Activated naive CD8-positive, alpha-beta T cell treated with anti-CD3 and anti-CD28 coated beads for 36 hours (primary cell): ENCODE measurements around the gene SPATA1. TPM values are rescaled to one million over a fixed set of nuclear protein-coding genes. Genes with fewer than 3 reads are reported as not detected.
"Not testable (repeated sequence)": the region's sequence is repeated elsewhere in the genome, so short reads cannot be mapped to it uniquely, and the experiment has no call there.

Source experiments
- DNase-seq: peaks from one replicate; pipeline ENCODE4 v3.0.0; 2021
- H3K27ac Mint-ChIP-seq: one replicate; pipeline ENCODE4 v1.8.0; 2022; ENCODE audit warnings: mild to moderate bottlenecking, moderate library complexity, mixed read lengths
- H3K27me3 Mint-ChIP-seq: one replicate; pipeline ENCODE4 v1.8.0; 2022; ENCODE audit warnings: mild to moderate bottlenecking, mixed read lengths
- H3K36me3 Mint-ChIP-seq: one replicate; pipeline ENCODE4 v1.8.0; 2021; ENCODE audit warnings: mild to moderate bottlenecking, mixed read lengths
- H3K4me1 Mint-ChIP-seq: one replicate; pipeline ENCODE4 v1.8.0; 2021; ENCODE audit warnings: mixed read lengths
- H3K4me3 Mint-ChIP-seq: one replicate; pipeline ENCODE4 v1.8.0; 2022; ENCODE audit warnings: mild to moderate bottlenecking, moderate library complexity, mixed read lengths
- H3K9me3 Mint-ChIP-seq: one replicate; pipeline ENCODE4 v1.8.0; 2022; ENCODE audit warnings: mixed read lengths
- total RNA-seq, 2 experiments: library from RNA; stranded (reverse); gene quantifications; one replicate each; pipeline ENCODE4 v1.2.3, GENCODE V29; 2021

SPATA1 gene
- total RNA-seq, 2 experiments from 2014 or later: 1.0 to 1.5 TPM

DNA sequence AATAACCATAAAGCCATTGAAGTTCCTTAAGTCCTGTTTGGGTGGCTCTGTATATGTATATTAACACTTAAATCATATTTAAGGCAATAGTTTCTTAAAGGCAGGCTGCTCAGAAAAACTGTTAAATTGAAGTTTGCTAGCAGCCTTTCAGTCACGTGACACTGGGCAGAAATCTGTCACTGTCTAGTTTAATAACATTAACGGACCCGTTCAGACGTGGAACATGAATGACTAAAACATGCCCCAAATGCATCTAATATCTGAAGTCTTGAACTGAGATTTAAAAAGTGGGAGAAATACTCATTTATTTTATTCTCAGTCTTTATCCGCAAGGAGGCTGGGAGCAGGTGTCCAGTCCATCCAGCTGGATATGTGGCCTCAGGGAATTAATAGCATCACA lies 3.3 kb upstream of the SPATA1 start:
- no peak for DNase-seq
- Mint-ChIP-seq H3K27me3 (peaks cover 4% of the 10 kb centered on the region), H3K4me3 (no peak overlapping the region), H3K9me3 (no peaks in the 10 kb centered on the region), H3K36me3 (peaks cover 42% of the 10 kb centered on the region), H3K4me1 (peaks cover 49% of the 10 kb centered on the region), H3K27ac (no peak overlapping the region)

- Mint-ChIP-seq H3K27me3 (peaks cover 4% of the 10 kb centered on the region), H3K4me1 (peaks cover 40% of the 10 kb centered on the region), H3K36me3 (peaks cover 45% of the 10 kb centered on the region), H3K4me3 (peak overlapping the region; percentile 100), H3K27ac (peak overlapping the region; percentile 99), H3K9me3 (peaks cover 11% of the 10 kb centered on the region)
- DNase-seq: no peak
Observed at GRCh38 chr1:84504580-84505492, 1.4 kb upstream of the SPATA1 start.

DNA sequence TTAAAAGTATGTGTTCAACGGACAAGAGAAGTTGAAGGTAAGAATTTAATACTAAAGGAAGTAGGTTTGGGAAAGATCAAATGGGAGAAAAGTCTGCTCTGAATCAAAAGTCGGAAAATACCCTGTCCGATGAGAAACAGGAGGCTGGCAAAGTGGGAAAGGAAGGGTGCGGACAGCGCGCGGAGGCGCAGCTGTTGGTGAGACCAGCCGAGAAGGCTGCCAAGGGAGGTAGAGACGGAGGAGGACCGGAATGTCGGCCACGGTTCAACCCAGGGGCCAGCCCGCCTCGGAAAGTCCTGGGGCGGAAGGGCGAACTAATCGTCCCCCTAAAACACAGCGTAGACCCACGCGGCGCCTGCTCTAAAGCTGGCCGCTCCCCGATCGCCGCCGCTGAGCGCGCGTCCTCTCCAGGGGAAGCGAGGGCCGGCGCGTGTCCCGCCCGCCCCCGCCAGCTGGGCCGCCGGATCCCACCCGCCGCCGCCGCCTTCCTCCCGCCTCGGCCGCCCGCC lies 639 bp upstream of the SPATA1 start:
- Mint-ChIP-seq H3K27ac (peak overlapping the region; percentile 99), H3K36me3 (peaks cover 44% of the 10 kb centered on the region), H3K4me1 (peaks cover 38% of the 10 kb centered on the region), H3K4me3 (peak overlapping the region; percentile 100), H3K27me3 (peaks cover 4% of the 10 kb centered on the region), H3K9me3 (peaks cover 11% of the 10 kb centered on the region)
- DNase-seq: no peak

GRCh38 chr1:84506729-84507453 lies 705 bp downstream of the SPATA1 start:
- Mint-ChIP-seq H3K27me3 (peaks cover 4% of the 10 kb centered on the region), H3K27ac (peak overlapping the region; percentile 99)
- no peak for DNase-seq

GRCh38 chr1:84507887-84508286 lies 1.7 kb downstream of the SPATA1 start:
- H3K9me3 Mint-ChIP-seq: peaks cover 11% of the 10 kb centered on the region
- peaks cover 33% of the 10 kb centered on the region for H3K36me3 Mint-ChIP-seq
- DNase-seq, H3K4me3 Mint-ChIP-seq, H3K27ac Mint-ChIP-seq, H3K27me3 Mint-ChIP-seq: not testable (repeated sequence)
- peaks cover 24% of the 10 kb centered on the region for H3K4me1 Mint-ChIP-seq

More at GRCh38 chr1:84506729-84507453, 705 bp downstream of the SPATA1 start:
- H3K4me3 Mint-ChIP-seq: peak overlapping the region; percentile 97
- peaks cover 11% of the 10 kb centered on the region for H3K9me3 Mint-ChIP-seq
- H3K4me1 Mint-ChIP-seq: peaks cover 28% of the 10 kb centered on the region
- peaks cover 37% of the 10 kb centered on the region for H3K36me3 Mint-ChIP-seq

- Mint-ChIP-seq H3K4me1 (peaks cover 18% of the 10 kb centered on the region), H3K27ac (no peak overlapping the region), H3K4me3 (no peak overlapping the region), H3K9me3 (peaks cover 11% of the 10 kb centered on the region), H3K36me3 (peaks cover 29% of the 10 kb centered on the region), H3K27me3 (peaks cover 4% of the 10 kb centered on the region)
- DNase-seq: no peak
Observed at GRCh38 chr1:84508510-84508909, 2.3 kb downstream of the SPATA1 start.

DNA sequence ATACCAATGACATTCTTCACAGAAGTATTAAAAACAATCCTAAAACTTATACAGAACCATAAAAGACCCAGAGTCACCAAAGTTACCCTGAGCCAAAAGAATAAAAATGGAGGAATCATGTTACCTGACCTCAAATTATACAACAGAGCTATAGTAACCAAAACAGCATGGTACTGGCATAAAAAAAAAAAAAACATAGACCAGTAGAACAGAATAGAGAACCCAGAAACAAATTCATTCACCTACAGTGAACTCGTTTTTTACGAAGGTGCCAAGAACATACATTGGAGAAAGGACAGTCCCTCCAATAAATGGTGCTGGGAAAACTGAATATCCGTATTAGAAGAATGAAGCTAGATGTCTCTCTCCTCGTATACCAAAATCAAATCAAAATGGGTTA lies 2.8 kb downstream of the SPATA1 start:
- Mint-ChIP-seq H3K27me3 (peaks cover 4% of the 10 kb centered on the region), H3K4me1 (peaks cover 13% of the 10 kb centered on the region), H3K4me3 (no peak overlapping the region)

GRCh38 chr1:84510165-84510564 lies 4.0 kb downstream of the SPATA1 start:
- peaks cover 3% of the 10 kb centered on the region for H3K4me1 Mint-ChIP-seq
- no peak overlapping the region for H3K27ac Mint-ChIP-seq
- H3K36me3 Mint-ChIP-seq: peaks cover 20% of the 10 kb centered on the region
- peaks cover 11% of the 10 kb centered on the region for H3K9me3 Mint-ChIP-seq
- no peak overlapping the region for H3K4me3 Mint-ChIP-seq
- H3K27me3 Mint-ChIP-seq: peaks cover 4% of the 10 kb centered on the region
- no peak for DNase-seq

More for the DNA sequence above, 2.8 kb downstream of the SPATA1 start:
- Mint-ChIP-seq H3K9me3 (peaks cover 11% of the 10 kb centered on the region), H3K36me3 (peaks cover 29% of the 10 kb centered on the region), H3K27ac (no peak overlapping the region)
- DNase-seq: no peak

DNA sequence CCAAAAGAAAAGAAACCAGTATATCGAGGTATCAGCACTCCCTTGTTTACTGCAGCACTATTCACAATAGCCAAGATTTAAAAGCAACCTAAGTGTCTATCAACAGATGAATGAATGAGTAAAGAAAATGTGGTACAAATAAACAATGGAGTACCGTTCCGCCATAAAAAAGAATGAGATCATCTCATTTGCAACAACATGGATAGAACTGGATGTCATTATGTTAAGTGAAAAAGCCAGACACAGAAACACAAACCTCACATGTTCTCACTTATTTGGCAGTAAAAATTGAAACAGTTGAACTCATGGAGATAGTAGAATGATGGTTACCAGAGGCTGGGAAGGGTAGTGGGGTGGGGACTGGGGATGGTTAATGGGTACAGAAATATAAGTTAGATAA lies 4.5 kb downstream of the SPATA1 start:
- Mint-ChIP-seq H3K27ac (no peak overlapping the region), H3K4me3 (no peak overlapping the region), H3K36me3 (peaks cover 15% of the 10 kb centered on the region), H3K27me3 (no peaks in the 10 kb centered on the region), H3K4me1 (peaks cover 3% of the 10 kb centered on the region), H3K9me3 (peaks cover 11% of the 10 kb centered on the region)
- DNase-seq: no peak

GRCh38 chr1:84524590-84524989 lies 18.4 kb downstream of the SPATA1 start:
- Mint-ChIP-seq H3K36me3 (peaks cover 8% of the 10 kb centered on the region), H3K27me3 (no peaks in the 10 kb centered on the region), H3K4me3 (no peak overlapping the region), H3K9me3 (no peaks in the 10 kb centered on the region), H3K4me1 (no peaks in the 10 kb centered on the region), H3K27ac (no peak overlapping the region)
- DNase-seq: no peak

GRCh38 chr1:84525779-84526178 lies 19.6 kb downstream of the SPATA1 start:
- Mint-ChIP-seq H3K36me3 (peaks cover 9% of the 10 kb centered on the region), H3K9me3 (no peaks in the 10 kb centered on the region), H3K27ac (no peak overlapping the region), H3K4me1 (no peaks in the 10 kb centered on the region), H3K27me3 (no peaks in the 10 kb centered on the region), H3K4me3 (no peak overlapping the region)
- no peak for DNase-seq

DNA sequence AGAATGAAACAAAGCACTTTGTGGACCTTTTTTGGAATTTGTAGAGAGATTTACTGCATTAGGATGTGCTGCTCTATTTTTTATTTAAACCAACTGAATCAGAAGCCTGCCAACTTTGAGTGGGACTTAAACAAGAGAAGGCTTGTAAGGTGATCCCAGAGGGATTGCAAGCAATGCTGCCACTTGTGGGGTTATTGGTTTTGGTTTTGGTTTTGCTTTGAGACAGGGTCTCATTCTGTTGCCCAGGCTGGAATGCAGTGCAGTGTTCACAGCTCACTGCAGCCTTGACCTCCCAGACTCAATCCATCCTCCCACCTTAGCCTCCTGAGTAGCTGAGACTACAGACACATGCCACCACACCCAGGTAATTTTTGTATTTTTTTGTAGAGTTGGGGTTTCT lies 32.4 kb downstream of the SPATA1 start:
- Mint-ChIP-seq H3K9me3 (no peaks in the 10 kb centered on the region), H3K4me1 (peaks cover 23% of the 10 kb centered on the region), H3K36me3 (peaks cover 8% of the 10 kb centered on the region), H3K27me3 (no peaks in the 10 kb centered on the region), H3K27ac (no peak overlapping the region), H3K4me3 (no peak overlapping the region)
- DNase-seq: peak; percentile 6

- no peaks in the 10 kb centered on the region for H3K9me3 Mint-ChIP-seq
- H3K27me3 Mint-ChIP-seq: no peaks in the 10 kb centered on the region
- no peak overlapping the region for H3K4me3 Mint-ChIP-seq
- H3K27ac Mint-ChIP-seq: no peak overlapping the region
- H3K36me3 Mint-ChIP-seq: peaks cover 8% of the 10 kb centered on the region
- H3K4me1 Mint-ChIP-seq: peaks cover 23% of the 10 kb centered on the region
- DNase-seq: no peak
Observed at GRCh38 chr1:84539972-84540371, 33.8 kb downstream of the SPATA1 start.

DNA sequence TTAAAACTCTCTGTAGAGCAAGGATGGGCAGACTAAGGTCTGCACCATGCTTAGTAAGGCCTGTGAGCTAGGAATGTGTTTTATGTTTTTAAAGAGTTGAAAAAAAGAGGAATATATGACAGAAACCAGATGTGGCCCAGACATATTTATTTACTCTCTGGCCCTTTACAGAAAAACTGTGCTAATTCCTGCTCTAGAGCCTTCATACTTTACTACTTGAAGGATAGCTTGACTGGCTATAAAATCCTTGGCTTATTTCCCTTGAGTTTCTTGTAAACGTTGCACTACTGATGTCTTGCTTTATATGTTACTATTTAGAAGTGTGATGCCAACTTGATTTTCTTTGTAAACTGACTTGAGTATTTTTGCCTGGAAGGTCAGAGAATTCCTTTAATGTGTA lies 34.6 kb downstream of the SPATA1 start:
- no peak overlapping the region for H3K27ac Mint-ChIP-seq
- no peak overlapping the region for H3K4me3 Mint-ChIP-seq
- H3K9me3 Mint-ChIP-seq: no peaks in the 10 kb centered on the region
- peaks cover 8% of the 10 kb centered on the region for H3K36me3 Mint-ChIP-seq
- H3K4me1 Mint-ChIP-seq: peaks cover 21% of the 10 kb centered on the region
- DNase-seq: no peak
- no peaks in the 10 kb centered on the region for H3K27me3 Mint-ChIP-seq

- Mint-ChIP-seq H3K27ac (no peak overlapping the region), H3K4me3 (no peak overlapping the region), H3K36me3 (peaks cover 9% of the 10 kb centered on the region), H3K4me1 (peaks cover 22% of the 10 kb centered on the region), H3K9me3 (no peaks in the 10 kb centered on the region), H3K27me3 (no peaks in the 10 kb centered on the region)
- DNase-seq: no peak
Observed at GRCh38 chr1:84541679-84542078, 35.5 kb downstream of the SPATA1 start.
